GM23338 (cell line): ENCODE data around the gene ZNF837. TPM values are rescaled to one million over a fixed set of nuclear protein-coding genes. Genes with fewer than 3 reads are reported as not detected.

Source experiments
- ATAC-seq: fragments of 200-7000 bp; cut with Tn5 transposase; 3 replicates; pipeline ENCODE4 v1.9.1; 2020
- DNase-seq: peaks from one replicate; pipeline ENCODE4 v3.0.0-alpha.2; 2015; ENCODE audit warnings: low spot score
- H2AFZ ChIP-seq: fragments of 200-600 bp; sonication (generic); 2 replicates; pipeline ENCODE4 v1.8.0; 2016; ENCODE audit warnings: antibody characterized with exemption, mild to moderate bottlenecking, moderate library complexity
- H3F3A ChIP-seq: fragments of 200-600 bp; sonication (generic); replicated peaks from 2 replicates; pipeline ENCODE4 v1.8.0; 2017; ENCODE audit warnings: antibody characterized with exemption, mixed run types, low read depth
- H3K27ac ChIP-seq: fragments of 200-600 bp; sonication (generic); 2 replicates; pipeline ENCODE4 v1.6.1; 2016; ENCODE audit warnings: low read depth
- H3K27me3 ChIP-seq: fragments of 200-600 bp; sonication (generic); 2 replicates; pipeline ENCODE4 v1.8.0; 2016; ENCODE audit warnings: mild to moderate bottlenecking, mixed run types, moderate library complexity; ENCODE audit not compliant: insufficient read depth
- H3K36me3 ChIP-seq: fragments of 200-600 bp; sonication (generic); 2 replicates; pipeline ENCODE4 v1.8.0; 2016; ENCODE audit warnings: mild to moderate bottlenecking; ENCODE audit not compliant: insufficient read depth
- H3K4me1 ChIP-seq: fragments of 200-600 bp; sonication (generic); 2 replicates; pipeline ENCODE4 v1.8.0; 2016; ENCODE audit warnings: mild to moderate bottlenecking, moderate library complexity; ENCODE audit not compliant: insufficient read depth
- H3K4me2 ChIP-seq: fragments of 200-600 bp; sonication (generic); 2 replicates; pipeline ENCODE4 v1.7.1; 2017; ENCODE audit warnings: mixed run types
- H3K4me3 ChIP-seq: fragments of 200-600 bp; sonication (generic); 2 replicates; pipeline ENCODE4 v1.6.1; 2016; ENCODE audit warnings: mixed run types
- H3K79me2 ChIP-seq: fragments of 200-600 bp; sonication (generic); replicated peaks from 2 replicates; pipeline ENCODE4 v1.8.0; 2017; ENCODE audit warnings: mild to moderate bottlenecking; ENCODE audit not compliant: insufficient read depth
- H3K9me2 ChIP-seq: fragments of 200-600 bp; sonication (generic); 2 replicates; pipeline ENCODE4 v1.8.0; 2017; ENCODE audit not compliant: insufficient read depth
- H4K20me1 ChIP-seq: fragments of 200-600 bp; sonication (generic); replicated peaks from 2 replicates; pipeline ENCODE4 v1.8.0; 2017; ENCODE audit warnings: mild to moderate bottlenecking; ENCODE audit not compliant: insufficient read depth
- H3K27ac Mint-ChIP-seq: 2 replicates; pipeline ENCODE4 v1.8.0; 2020; ENCODE audit warnings: inconsistent platforms, mild to moderate bottlenecking, moderate library complexity, mixed read lengths
- H3K27me3 Mint-ChIP-seq: 3 replicates; pipeline ENCODE4 v1.8.0; 2022; ENCODE audit warnings: low read depth, mild to moderate bottlenecking, moderate library complexity, mixed read lengths, inconsistent platforms; ENCODE audit not compliant: insufficient read depth, poor library complexity
- H3K36me3 Mint-ChIP-seq: 3 replicates; pipeline ENCODE4 v1.8.0; 2021; ENCODE audit warnings: low read depth, mild to moderate bottlenecking, inconsistent platforms, moderate library complexity, mixed read lengths
- H3K4me1 Mint-ChIP-seq: 3 replicates; pipeline ENCODE4 v1.8.0; 2020; ENCODE audit warnings: mild to moderate bottlenecking, inconsistent platforms, mixed read lengths
- H3K4me3 Mint-ChIP-seq: 3 replicates; pipeline ENCODE4 v1.8.0; 2021; ENCODE audit warnings: moderate library complexity, mild to moderate bottlenecking, inconsistent platforms, mixed read lengths
- H3K9me3 Mint-ChIP-seq: 3 replicates; pipeline ENCODE4 v1.8.0; 2020; ENCODE audit warnings: moderate library complexity, mild to moderate bottlenecking, inconsistent platforms, mixed read lengths
- CREB1 ChIP-seq: fragments of 250-450 bp; sonication (Bioruptor Pico); IDR thresholded peaks from 2 replicates; pipeline ENCODE4 v1.5.0; 2020; ENCODE audit warnings: low read depth, mild to moderate bottlenecking, moderate library complexity
- CTCF ChIP-seq, 2 experiments: fragments of 200-600 bp in 1 of 2; sonication (generic) in 1 of 2; conservative IDR thresholded peaks; 2 replicates each; pipeline versions ENCODE4 v1.5.1 to v1.6.1; 2016 to 2017; ENCODE audit warnings: antibody characterized with exemption in 2 of 2, low read depth in 2 of 2, mild to moderate bottlenecking in 2 of 2, moderate library complexity in 1 of 2
- ETS1 ChIP-seq: IDR thresholded peaks from 2 replicates; pipeline ENCODE4 v1.6.1; 2016; ENCODE audit warnings: antibody characterized with exemption
- EZH2 ChIP-seq: fragments of 200-600 bp; sonication (generic); IDR thresholded peaks from one replicate; pipeline ENCODE4 v1.8.0; 2017; ENCODE audit warnings: antibody characterized with exemption, mild to moderate bottlenecking, low read depth; ENCODE audit not compliant: unreplicated experiment
- EZH2phosphoT487 ChIP-seq: fragments of 200-600 bp; sonication (generic); IDR thresholded peaks from one replicate; pipeline ENCODE4 v1.8.1; 2018; ENCODE audit warnings: antibody characterized with exemption; ENCODE audit not compliant: unreplicated experiment
- JUNB ChIP-seq: IDR thresholded peaks from one replicate; pipeline ENCODE4 v1.6.1; 2016; ENCODE audit warnings: antibody characterized with exemption; ENCODE audit not compliant: unreplicated experiment
- NANOG ChIP-seq: IDR thresholded peaks from 2 replicates; pipeline ENCODE4 v1.6.1; 2016; ENCODE audit warnings: antibody characterized with exemption, borderline replicate concordance
- POLR2AphosphoS5 ChIP-seq: IDR thresholded peaks from 2 replicates; pipeline ENCODE4 v1.6.1; 2016; ENCODE audit warnings: antibody characterized with exemption, low read depth
- STAT1 ChIP-seq: IDR thresholded peaks from one replicate; pipeline ENCODE4 v1.6.1; 2016; ENCODE audit warnings: antibody characterized with exemption; ENCODE audit not compliant: unreplicated experiment
- ZNF114 ChIP-seq: fragments of 250-450 bp; sonication (Bioruptor Pico); IDR thresholded peaks from 2 replicates; pipeline ENCODE4 v1.5.0; 2020; ENCODE audit warnings: mild to moderate bottlenecking, moderate library complexity
- ZNF331 ChIP-seq: fragments of 250-450 bp; sonication (Bioruptor Pico); IDR thresholded peaks from 2 replicates; pipeline ENCODE4 v1.5.0; 2020; ENCODE audit warnings: low read depth, mild to moderate bottlenecking, moderate library complexity
- polyA plus RNA-seq: library from polyadenylated mRNA; unstranded; fragments of >200 nt; fragmentation: Nextera tagmentation; extraction: Ambion mirVana; gene quantifications from 2 replicates; pipeline ENCODE4 v1.2.1, GENCODE V29; 2016
- total RNA-seq: library from RNA; depleted of rRNA; stranded (reverse); fragments of >200 nt; shearing (Covaris generic); gene quantifications from 2 replicates; pipeline ENCODE4 v1.2.3, GENCODE V29; 2014
- TF ChIP-seq, protein P1 (sequence below): IDR thresholded peaks from one replicate; pipeline ENCODE4 v1.6.1; 2018; ENCODE audit warnings: antibody characterized with exemption; ENCODE audit not compliant: unreplicated experiment
- TF ChIP-seq, protein P2 (sequence below): fragments of 250-450 bp; sonication (Bioruptor Pico); IDR thresholded peaks from 2 replicates; pipeline ENCODE4 v1.5.0; 2020; ENCODE audit warnings: mild to moderate bottlenecking, moderate library complexity

ZNF837 gene
- total and polyA plus RNA-seq, 2 experiments from 2014 or later = 3.1 to 11.0 TPM

DNA sequence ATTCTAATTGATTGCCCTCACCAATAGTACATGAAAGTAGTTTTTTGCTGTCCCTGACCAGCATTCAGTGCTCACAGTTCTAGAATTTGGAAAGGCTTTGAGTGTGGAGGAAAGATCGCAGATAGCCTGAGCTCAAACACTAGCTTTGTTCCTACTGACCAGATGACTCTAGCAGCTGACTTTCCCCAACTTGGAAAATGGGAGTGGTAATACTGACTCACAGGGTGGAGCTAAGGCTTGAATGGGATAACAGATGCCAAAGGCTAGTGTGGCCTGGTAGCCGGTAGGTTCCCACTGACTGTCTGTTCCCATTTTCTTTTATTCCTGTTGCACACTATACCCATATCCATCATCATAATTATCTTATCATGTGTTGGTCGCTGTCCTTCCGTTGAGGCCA is 50.4 kb downstream of the ZNF837 start:
- Histone ChIP-seq H3K9me2 (no peaks in the 10 kb centered on the region), H3K27ac (no peak overlapping the region), H3K4me1 (peaks cover 10% of the 10 kb centered on the region; the same call in 1 of the 2 replicates), H3K36me3 (no peaks in the 10 kb centered on the region), H4K20me1 (peaks cover 7% of the 10 kb centered on the region; the same call in 1 of the 2 replicates), H3K4me3 (no peak overlapping the region), H3K79me2 (peaks cover 8% of the 10 kb centered on the region), H3K27me3 (no peaks in the 10 kb centered on the region), H3F3A (0 out of 2 replicates have a peak, but pooled peaks cover 9% of the 10 kb centered on the region), H2AFZ (no peak overlapping the region), H3K4me2 (no peak overlapping the region)
- TF ChIP-seq NANOG (no peak), ZNF331 (CRISPR knock-in tag) (no peak), CTCF (conservative IDR thresholded peaks at IDR 0.05; ENCODE audit: low read depth in 2 of 2) (no peak), STAT1 (no peak), POLR2AphosphoS5 (no peak), EZH2phosphoT487 (no peak), JUNB (no peak), EZH2 (no peak), ZNF114 (CRISPR knock-in tag) (no peak), ETS1 (no peak), CREB1 (CRISPR knock-in tag) (no peak)
- TF ChIP-seq, protein P1, sequence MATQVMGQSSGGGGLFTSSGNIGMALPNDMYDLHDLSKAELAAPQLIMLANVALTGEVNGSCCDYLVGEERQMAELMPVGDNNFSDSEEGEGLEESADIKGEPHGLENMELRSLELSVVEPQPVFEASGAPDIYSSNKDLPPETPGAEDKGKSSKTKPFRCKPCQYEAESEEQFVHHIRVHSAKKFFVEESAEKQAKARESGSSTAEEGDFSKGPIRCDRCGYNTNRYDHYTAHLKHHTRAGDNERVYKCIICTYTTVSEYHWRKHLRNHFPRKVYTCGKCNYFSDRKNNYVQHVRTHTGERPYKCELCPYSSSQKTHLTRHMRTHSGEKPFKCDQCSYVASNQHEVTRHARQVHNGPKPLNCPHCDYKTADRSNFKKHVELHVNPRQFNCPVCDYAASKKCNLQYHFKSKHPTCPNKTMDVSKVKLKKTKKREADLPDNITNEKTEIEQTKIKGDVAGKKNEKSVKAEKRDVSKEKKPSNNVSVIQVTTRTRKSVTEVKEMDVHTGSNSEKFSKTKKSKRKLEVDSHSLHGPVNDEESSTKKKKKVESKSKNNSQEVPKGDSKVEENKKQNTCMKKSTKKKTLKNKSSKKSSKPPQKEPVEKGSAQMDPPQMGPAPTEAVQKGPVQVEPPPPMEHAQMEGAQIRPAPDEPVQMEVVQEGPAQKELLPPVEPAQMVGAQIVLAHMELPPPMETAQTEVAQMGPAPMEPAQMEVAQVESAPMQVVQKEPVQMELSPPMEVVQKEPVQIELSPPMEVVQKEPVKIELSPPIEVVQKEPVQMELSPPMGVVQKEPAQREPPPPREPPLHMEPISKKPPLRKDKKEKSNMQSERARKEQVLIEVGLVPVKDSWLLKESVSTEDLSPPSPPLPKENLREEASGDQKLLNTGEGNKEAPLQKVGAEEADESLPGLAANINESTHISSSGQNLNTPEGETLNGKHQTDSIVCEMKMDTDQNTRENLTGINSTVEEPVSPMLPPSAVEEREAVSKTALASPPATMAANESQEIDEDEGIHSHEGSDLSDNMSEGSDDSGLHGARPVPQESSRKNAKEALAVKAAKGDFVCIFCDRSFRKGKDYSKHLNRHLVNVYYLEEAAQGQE = no peak
- TF ChIP-seq, protein P2, sequence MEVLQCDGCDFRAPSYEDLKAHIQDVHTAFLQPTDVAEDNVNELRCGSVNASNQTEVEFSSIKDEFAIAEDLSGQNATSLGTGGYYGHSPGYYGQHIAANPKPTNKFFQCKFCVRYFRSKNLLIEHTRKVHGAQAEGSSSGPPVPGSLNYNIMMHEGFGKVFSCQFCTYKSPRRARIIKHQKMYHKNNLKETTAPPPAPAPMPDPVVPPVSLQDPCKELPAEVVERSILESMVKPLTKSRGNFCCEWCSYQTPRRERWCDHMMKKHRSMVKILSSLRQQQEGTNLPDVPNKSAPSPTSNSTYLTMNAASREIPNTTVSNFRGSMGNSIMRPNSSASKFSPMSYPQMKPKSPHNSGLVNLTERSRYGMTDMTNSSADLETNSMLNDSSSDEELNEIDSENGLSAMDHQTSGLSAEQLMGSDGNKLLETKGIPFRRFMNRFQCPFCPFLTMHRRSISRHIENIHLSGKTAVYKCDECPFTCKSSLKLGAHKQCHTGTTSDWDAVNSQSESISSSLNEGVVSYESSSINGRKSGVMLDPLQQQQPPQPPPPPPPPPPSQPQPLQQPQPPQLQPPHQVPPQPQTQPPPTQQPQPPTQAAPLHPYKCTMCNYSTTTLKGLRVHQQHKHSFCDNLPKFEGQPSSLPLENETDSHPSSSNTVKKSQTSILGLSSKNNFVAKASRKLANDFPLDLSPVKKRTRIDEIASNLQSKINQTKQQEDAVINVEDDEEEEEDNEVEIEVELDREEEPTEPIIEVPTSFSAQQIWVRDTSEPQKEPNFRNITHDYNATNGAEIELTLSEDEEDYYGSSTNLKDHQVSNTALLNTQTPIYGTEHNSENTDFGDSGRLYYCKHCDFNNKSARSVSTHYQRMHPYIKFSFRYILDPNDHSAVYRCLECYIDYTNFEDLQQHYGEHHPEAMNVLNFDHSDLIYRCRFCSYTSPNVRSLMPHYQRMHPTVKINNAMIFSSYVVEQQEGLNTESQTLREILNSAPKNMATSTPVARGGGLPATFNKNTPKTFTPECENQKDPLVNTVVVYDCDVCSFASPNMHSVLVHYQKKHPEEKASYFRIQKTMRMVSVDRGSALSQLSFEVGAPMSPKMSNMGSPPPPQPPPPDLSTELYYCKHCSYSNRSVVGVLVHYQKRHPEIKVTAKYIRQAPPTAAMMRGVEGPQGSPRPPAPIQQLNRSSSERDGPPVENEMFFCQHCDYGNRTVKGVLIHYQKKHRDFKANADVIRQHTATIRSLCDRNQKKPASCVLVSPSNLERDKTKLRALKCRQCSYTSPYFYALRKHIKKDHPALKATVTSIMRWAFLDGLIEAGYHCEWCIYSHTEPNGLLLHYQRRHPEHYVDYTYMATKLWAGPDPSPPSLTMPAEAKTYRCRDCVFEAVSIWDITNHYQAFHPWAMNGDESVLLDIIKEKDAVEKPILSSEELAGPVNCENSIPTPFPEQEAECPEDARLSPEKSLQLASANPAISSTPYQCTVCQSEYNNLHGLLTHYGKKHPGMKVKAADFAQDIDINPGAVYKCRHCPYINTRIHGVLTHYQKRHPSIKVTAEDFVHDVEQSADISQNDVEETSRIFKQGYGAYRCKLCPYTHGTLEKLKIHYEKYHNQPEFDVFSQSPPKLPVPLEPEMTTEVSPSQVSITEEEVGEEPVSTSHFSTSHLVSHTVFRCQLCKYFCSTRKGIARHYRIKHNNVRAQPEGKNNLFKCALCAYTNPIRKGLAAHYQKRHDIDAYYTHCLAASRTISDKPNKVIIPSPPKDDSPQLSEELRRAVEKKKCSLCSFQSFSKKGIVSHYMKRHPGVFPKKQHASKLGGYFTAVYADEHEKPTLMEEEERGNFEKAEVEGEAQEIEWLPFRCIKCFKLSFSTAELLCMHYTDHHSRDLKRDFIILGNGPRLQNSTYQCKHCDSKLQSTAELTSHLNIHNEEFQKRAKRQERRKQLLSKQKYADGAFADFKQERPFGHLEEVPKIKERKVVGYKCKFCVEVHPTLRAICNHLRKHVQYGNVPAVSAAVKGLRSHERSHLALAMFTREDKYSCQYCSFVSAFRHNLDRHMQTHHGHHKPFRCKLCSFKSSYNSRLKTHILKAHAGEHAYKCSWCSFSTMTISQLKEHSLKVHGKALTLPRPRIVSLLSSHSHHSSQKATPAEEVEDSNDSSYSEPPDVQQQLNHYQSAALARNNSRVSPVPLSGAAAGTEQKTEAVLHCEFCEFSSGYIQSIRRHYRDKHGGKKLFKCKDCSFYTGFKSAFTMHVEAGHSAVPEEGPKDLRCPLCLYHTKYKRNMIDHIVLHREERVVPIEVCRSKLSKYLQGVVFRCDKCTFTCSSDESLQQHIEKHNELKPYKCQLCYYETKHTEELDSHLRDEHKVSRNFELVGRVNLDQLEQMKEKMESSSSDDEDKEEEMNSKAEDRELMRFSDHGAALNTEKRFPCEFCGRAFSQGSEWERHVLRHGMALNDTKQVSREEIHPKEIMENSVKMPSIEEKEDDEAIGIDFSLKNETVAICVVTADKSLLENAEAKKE (CRISPR knock-in tag) = no peak
- Mint-ChIP-seq H3K27ac (no peak overlapping the region), H3K9me3 (no peaks in the 10 kb centered on the region; the same call in 2 of the 3 replicates), H3K4me3 (no peak overlapping the region), H3K27me3 (no peaks in the 10 kb centered on the region), H3K36me3 (0 out of 3 replicates have a peak, but pooled peaks cover 4% of the 10 kb centered on the region), H3K4me1 (peaks cover 2% of the 10 kb centered on the region; the same call in 1 of the 3 replicates)
- DNase-seq = peak; percentile 30
- no peak for ATAC-seq
